ENCODE measurements around the gene VPS4A. TPM values are rescaled to one million over a fixed set of nuclear protein-coding genes. Genes with fewer than 3 reads are reported as not detected.
"Not testable (repeated sequence)": the region's sequence is repeated elsewhere in the genome, so short reads cannot be mapped to it uniquely, and the experiment has no call there.

The VPS4A gene
- total and polyA plus RNA-seq, 4 donors, result 25.3 to 31.8 (median 26.9) TPM

- H3K9ac ChIP-seq (ENCODE audit: insufficient read depth in 1 of 2, low read length in 2 of 2), result no peak overlapping the region
- DNase-seq, result no peak
- H3K9me3 ChIP-seq (ENCODE audit: control insufficient read depth in 4 of 4, insufficient read depth in 3 of 4, low read length in 3 of 4), result no peaks in the 10 kb centered on the region
- ATAC-seq (ENCODE audit: insufficient read depth, low FRiP score), result no peak
- WGBS, 2 donors, result 89 to 92% methylated on average over 4 of the region's 4 CpGs
- H3K27me3 ChIP-seq (ENCODE audit: control insufficient read depth in 3 of 3, insufficient read depth in 3 of 3, low read length in 2 of 3), result no peaks in the 10 kb centered on the region
- TF ChIP-seq CTCF (IDR thresholded peaks at IDR 0.05; ENCODE audit: control extremely low read depth, extremely low read depth), result no peak
- no peak overlapping the region for H3K27ac ChIP-seq (ENCODE audit: low read depth in 1 of 2, low read length in 1 of 2)
- peaks cover 0 to 13% (median 5%) of the 10 kb centered on the region in 4 donors for H3K36me3 ChIP-seq (ENCODE audit: control insufficient read depth in 4 of 4, insufficient read depth in 4 of 4, low read length in 4 of 4)
- H3K4me3 ChIP-seq, result no peak overlapping the region
- H3K4me1 ChIP-seq (ENCODE audit: control insufficient read depth in 5 of 5, insufficient read depth in 5 of 5, low read length in 5 of 5), result peaks cover 0 to 5% (median 0%) of the 10 kb centered on the region in 5 donors
These were observed 25.9 kb upstream of the VPS4A start for GRCh38 chr16:69285240-69285639.

GRCh38 chr16:69286941-69287713 is 24.0 kb upstream of the VPS4A start:
- peak overlapping the region in 1 of 2 donors; percentile 76 for H3K9ac ChIP-seq (ENCODE audit: insufficient read depth in 1 of 2, low read length in 2 of 2)
- WGBS, 2 donors, result 41 to 56% methylated on average over 13 of the region's 13 CpGs
- H3K27ac ChIP-seq (ENCODE audit: low read depth in 1 of 2, low read length in 1 of 2), result no peak overlapping the region
- no peaks in the 10 kb centered on the region for H3K9me3 ChIP-seq (ENCODE audit: control insufficient read depth in 4 of 4, insufficient read depth in 3 of 4, low read length in 3 of 4)
- DNase-seq, result peak; percentile 42 to 88 (median 88)
- no peak for ATAC-seq (ENCODE audit: insufficient read depth, low FRiP score)
- H3K36me3 ChIP-seq (ENCODE audit: control insufficient read depth in 4 of 4, insufficient read depth in 4 of 4, low read length in 4 of 4), result peaks cover 0 to 15% (median 6%) of the 10 kb centered on the region in 4 donors
- peaks cover 0 to 5% (median 0%) of the 10 kb centered on the region in 5 donors for H3K4me1 ChIP-seq (ENCODE audit: control insufficient read depth in 5 of 5, insufficient read depth in 5 of 5, low read length in 5 of 5)
- TF ChIP-seq CTCF (IDR thresholded peaks at IDR 0.05; ENCODE audit: control extremely low read depth, extremely low read depth), result peak; percentile 35
- no peaks in the 10 kb centered on the region for H3K27me3 ChIP-seq (ENCODE audit: control insufficient read depth in 3 of 3, insufficient read depth in 3 of 3, low read length in 2 of 3)
- H3K4me3 ChIP-seq, result no peak overlapping the region

GRCh38 chr16:69291657-69292056 is 19.5 kb upstream of the VPS4A start:
- ATAC-seq (ENCODE audit: insufficient read depth, low FRiP score), result not testable (repeated sequence)
- WGBS, 2 donors, result 82 to 94% methylated on average over 9 of the region's 9 CpGs

GRCh38 chr16:69293401-69293800 is 17.7 kb upstream of the VPS4A start:
- H3K27me3 ChIP-seq (ENCODE audit: control insufficient read depth in 3 of 3, insufficient read depth in 3 of 3, low read length in 2 of 3), result no peaks in the 10 kb centered on the region
- no peak overlapping the region for H3K27ac ChIP-seq (ENCODE audit: low read depth in 1 of 2, low read length in 1 of 2)
- no peak for ATAC-seq (ENCODE audit: insufficient read depth, low FRiP score)
- H3K4me1 ChIP-seq (ENCODE audit: control insufficient read depth in 5 of 5, insufficient read depth in 5 of 5, low read length in 5 of 5), result no peaks in the 10 kb centered on the region
- H3K9ac ChIP-seq (ENCODE audit: insufficient read depth in 1 of 2, low read length in 2 of 2), result no peak overlapping the region
- DNase-seq, result no peak
- peaks cover 0 to 3% (median 3%) of the 10 kb centered on the region in 4 donors for H3K36me3 ChIP-seq (ENCODE audit: control insufficient read depth in 4 of 4, insufficient read depth in 4 of 4, low read length in 4 of 4)
- TF ChIP-seq CTCF (IDR thresholded peaks at IDR 0.05; ENCODE audit: control extremely low read depth, extremely low read depth), result no peak
- no peaks in the 10 kb centered on the region for H3K9me3 ChIP-seq (ENCODE audit: control insufficient read depth in 4 of 4, insufficient read depth in 3 of 4, low read length in 3 of 4)
- no peak overlapping the region for H3K4me3 ChIP-seq
- WGBS, 2 donors, result 78 to 80% methylated on average over 3 of the region's 3 CpGs

More at GRCh38 chr16:69291657-69292056, 19.5 kb upstream of the VPS4A start:
- not testable (repeated sequence) for DNase-seq; H3K9me3 ChIP-seq (ENCODE audit: control insufficient read depth in 4 of 4, insufficient read depth in 3 of 4, low read length in 3 of 4); H3K4me1 ChIP-seq (ENCODE audit: control insufficient read depth in 5 of 5, insufficient read depth in 5 of 5, low read length in 5 of 5); H3K4me3 ChIP-seq; H3K36me3 ChIP-seq (ENCODE audit: control insufficient read depth in 4 of 4, insufficient read depth in 4 of 4, low read length in 4 of 4); H3K9ac ChIP-seq (ENCODE audit: insufficient read depth in 1 of 2, low read length in 2 of 2); H3K27ac ChIP-seq (ENCODE audit: low read depth in 1 of 2, low read length in 1 of 2); H3K27me3 ChIP-seq (ENCODE audit: control insufficient read depth in 3 of 3, insufficient read depth in 3 of 3, low read length in 2 of 3)

All from lung (tissue), 12 donors.